SK-N-DZ (cell line): Measurements from ENCODE around the gene CC2D2A.
A peak's percentile ranks its signal among the peaks of the same experiment; 100 is the strongest.
"Not testable (repeated sequence)": the region's sequence is repeated elsewhere in the genome, so short reads cannot be mapped to it uniquely, and the experiment has no call there.

Source experiments
- DNase-seq: peaks from one replicate; pipeline ENCODE4 v3.0.0-alpha.2; 2015; ENCODE audit warnings: low spot score

Gene CC2D2A

DNA sequence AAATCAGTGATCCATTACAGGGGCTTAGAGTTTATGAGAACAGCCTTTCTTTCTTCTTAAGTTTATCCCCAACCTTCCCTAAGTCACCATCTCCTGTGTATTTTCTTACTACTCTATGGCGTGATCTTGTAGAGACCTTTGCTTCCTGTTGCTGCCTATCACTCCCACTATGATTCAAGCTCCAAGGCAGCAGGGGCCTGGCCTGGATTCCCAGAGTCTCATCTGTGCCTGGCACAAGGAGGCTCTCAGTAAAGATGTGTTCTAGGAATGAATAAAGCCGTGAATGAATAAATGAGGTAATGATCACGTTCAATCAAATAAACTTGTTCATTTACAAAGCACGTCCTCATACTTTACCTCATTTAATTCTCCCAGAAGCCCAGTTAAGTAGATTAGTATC is 45.4 kb downstream of the CC2D2A start:
- no peak for DNase-seq

- DNase-seq, result no peak
Observed at GRCh38 chr4:15516494-15516893, 46.8 kb downstream of the CC2D2A start.

DNA sequence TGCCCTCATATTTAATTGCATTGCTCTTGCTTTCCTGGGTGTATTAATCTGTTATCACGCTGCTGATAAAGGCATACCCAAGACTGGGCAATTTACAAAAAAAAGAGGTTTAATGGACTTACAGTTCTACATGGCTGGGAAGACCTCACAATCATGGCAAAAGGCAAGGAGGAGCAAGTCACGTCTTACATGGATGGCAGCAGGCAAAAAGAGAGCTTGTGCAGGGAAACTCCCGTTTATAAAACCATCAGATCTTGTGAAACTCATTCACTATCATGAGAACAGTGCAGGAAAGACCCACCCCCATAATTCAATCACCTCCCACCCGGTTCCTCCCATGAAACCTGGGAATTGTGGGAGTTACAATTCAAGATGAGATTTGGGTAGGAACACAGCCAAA is 48.0 kb downstream of the CC2D2A start:
- DNase-seq, result not testable (repeated sequence)

DNA sequence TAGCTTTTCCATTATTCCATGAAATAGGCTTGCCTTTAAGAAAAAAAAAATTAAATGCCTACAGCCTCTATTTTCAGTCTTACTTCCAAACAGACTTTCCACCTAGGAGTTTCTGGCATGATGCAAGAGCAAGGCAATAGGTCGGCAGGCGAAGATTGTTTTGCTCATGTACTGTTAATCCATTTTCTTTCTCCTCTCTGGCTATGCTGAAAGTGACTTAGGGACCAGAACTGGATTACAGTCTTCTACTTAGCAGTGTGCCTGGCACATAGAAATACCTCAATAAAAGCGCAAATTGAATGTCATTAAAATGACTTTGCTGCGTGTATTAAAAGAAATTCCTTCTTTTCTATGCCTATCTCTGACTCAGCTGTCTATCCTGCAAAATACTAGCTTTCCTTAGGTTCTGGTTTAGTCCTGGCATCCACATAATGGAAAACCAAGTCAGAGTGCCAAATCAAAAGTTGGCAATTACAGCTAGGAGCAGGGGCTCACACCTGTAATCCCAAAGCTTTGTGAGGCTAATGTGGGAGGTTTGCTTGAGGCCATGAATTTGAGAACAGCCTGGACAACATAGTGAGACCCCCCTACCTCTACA is 51.9 kb downstream of the CC2D2A start:
- no peak for DNase-seq

DNA sequence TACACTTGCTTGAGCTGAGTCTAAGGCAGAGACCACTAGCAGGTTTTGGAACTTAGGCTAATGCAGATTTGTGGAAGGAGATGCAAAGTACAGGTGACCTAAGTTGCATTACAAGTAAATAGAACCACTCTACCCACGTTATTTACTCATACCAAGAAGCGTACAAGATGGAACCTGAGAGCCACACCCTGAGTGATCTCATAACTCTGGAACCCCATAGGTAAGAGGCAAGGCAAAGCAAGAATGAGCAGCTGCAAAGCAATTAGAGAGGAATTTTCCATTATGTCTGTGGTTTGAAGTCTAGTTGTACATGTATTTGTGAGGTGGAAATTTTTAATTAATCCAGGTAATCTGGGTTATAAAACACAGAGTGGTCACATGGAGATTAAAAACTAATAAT is 55.4 kb downstream of the CC2D2A start:
- DNase-seq, result no peak

- DNase-seq, result no peak
Observed at GRCh38 chr4:15526924-15527592, 57.4 kb downstream of the CC2D2A start.

GRCh38 chr4:15531792-15532191 is 62.1 kb downstream of the CC2D2A start:
- DNase-seq, result no peak

DNA sequence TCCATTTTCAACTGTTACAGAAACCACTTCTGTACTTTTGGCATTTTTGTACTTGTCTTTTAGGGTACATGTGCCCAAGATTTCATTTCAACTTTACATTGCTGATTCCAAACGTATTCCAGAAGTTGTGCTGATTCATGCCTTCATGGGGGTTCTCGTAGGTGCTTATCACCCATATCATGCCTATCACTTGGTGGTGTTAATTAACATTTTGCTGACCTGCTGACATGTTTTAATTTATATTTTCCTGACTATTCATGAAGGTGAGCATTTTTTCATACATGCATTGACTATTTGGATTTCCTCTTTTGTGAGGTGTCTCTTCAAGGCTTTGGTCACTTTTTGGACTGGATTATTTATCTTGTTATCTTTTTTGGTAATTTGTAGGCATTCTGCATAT is 64.1 kb downstream of the CC2D2A start:
- no peak for DNase-seq

GRCh38 chr4:15535599-15535998 is 65.9 kb downstream of the CC2D2A start:
- DNase-seq, result no peak

GRCh38 chr4:15536552-15537499 is 67.1 kb downstream of the CC2D2A start:
- DNase-seq, result peak; percentile 26

DNA sequence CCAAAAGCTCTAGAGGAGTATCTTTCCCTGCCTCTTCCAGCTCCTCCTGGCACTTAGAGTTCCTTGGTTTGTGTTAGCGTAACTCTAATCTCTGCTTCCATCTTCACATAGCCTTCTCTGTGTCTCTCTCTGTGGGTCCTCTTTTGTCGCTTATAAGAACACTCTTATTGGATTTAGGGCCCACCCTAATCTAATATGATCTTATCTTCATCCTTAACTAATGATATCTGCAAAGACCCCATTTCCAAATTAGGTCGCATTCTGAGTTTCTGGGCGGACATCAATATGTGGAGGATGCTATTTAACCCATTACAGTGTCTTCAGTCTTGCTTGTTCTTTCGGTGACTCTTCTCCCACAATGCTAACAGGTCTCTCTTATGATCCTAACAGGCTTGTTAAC is 72.3 kb downstream of the CC2D2A start:
- peak; percentile 91 for DNase-seq

GRCh38 chr4:15542760-15543159 is 73.1 kb downstream of the CC2D2A start:
- DNase-seq, result no peak

DNA sequence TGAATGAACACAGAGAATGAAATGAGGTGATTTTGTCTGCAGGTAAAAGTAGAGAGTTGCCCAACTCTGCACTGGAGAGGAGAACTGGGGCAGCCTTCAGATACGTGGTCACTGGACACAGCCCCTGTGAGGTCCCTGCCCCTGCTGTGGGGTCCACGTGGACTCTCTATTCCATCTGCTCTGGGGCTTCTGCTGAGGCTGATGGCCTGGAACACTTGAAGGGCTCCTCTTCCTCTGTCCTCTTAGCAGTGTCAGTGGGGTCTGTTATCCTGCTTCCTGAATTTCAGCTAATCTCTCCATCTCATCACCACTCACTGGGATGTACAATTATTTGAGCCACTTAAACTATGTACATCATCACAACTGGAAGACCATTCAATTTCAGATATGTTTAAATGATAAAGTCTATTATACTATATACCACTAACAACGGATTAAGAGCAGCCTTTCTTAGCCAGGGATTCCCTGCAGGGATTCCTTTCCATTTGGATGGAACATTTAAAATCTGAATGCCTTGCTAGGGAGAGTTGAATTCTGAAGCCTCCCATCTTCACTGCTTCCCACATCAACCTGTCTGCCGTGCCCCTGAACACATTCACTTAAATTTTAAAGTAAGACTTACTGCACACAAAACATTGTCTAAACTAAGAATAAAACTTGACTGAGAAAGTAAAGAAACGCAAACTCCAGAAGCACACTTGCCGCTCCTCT is 74.0 kb downstream of the CC2D2A start:
- peak; percentile 56 for DNase-seq

DNA sequence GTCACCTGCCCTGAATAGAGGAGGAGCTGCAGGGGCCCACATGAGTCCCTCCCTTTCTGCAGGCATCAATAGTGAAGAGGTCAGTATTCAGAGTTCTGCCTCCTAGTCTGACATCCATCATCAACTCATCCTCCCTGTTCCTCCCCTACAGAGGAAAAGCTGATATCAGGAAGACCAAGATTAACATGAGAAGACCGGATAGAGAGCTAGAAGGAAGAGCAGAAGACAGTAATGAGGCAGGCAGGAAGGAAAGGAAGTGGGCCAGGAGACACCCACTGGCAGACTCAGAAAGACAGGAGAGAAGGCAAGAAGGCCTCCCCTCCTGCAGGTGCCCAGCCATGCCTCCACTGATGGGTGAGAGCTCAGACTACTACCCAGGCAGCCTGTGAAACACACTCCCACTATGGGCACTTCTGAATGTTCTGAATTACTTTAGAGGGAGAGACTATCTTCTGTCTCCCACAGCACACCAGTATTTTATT is 74.6 kb downstream of the CC2D2A start:
- DNase-seq, result no peak

DNA sequence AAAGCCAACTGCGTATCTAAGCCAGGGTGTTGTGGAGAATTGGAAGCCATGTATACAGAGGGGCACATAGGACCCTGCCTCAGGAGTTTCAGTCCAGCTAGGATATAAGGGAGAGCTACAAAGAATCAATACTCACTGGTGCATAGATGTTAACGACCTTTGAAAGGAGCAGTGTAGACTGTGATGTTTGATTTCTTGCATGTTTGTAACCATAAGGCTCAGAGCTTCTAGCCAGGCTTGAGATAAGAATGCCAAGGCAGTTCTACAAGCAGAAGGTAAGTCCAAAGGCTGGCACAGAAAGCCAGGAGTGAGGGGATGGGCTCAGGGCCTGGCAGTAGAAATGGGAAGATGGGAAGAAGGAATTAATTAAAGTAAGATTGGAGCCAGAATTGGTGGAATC is 75.7 kb downstream of the CC2D2A start:
- no peak for DNase-seq

DNA sequence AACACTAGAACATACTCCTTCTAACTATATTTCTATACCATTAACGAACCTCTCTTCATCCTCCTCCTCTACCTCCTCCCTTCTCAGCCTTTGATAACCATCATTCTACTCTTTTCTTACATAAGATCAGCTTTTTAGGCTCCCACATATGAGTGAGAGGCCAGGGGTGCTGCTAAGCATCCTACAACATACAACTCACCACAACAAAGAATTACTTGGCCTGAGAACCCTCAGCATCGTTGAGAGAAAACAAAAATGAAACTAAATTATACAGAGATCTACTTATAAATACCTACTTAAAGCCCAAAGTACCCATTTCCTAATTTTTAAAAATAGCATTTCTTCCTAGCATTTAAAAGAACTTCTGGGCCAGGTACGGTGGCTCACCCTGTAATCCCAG is 77.7 kb downstream of the CC2D2A start:
- DNase-seq, result no peak

- no peak for DNase-seq
Observed at GRCh38 chr4:15550491-15550890, 80.8 kb downstream of the CC2D2A start.

DNA sequence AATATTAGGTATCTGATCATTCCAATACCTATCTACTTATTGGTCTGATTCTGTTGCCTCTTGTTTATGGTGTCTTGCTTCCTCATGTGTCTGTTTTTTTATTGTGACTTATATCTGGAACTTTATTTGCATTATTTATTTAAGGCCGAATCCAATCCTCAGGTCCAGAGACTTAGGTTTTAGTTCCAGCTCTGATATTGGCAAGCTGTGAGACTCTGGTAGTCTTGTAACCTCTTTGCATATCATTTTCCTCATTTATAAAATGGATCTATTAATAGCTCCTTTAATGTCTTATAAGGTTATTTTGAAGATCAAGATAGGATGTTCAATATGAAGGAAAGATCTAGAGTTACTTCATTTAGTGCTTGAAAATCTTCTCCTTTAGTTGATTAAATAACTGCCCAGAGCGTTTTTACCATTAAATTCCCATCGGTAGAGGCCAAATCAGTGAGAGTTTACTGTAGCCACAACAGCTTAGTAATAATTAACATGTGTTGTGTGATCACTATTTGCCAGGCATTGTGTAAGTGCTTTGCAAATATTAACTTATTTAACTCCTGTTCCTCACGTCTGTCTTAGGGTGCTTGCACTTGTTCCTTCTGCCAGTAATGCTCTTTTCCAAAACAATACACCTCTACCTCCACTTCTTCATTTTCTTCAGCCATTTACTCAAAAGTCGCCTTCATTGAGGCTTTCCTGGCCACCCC is 82.2 kb downstream of the CC2D2A start:
- no peak for DNase-seq

GRCh38 chr4:15552557-15553362 is 83.1 kb downstream of the CC2D2A start:
- no peak for DNase-seq

DNA sequence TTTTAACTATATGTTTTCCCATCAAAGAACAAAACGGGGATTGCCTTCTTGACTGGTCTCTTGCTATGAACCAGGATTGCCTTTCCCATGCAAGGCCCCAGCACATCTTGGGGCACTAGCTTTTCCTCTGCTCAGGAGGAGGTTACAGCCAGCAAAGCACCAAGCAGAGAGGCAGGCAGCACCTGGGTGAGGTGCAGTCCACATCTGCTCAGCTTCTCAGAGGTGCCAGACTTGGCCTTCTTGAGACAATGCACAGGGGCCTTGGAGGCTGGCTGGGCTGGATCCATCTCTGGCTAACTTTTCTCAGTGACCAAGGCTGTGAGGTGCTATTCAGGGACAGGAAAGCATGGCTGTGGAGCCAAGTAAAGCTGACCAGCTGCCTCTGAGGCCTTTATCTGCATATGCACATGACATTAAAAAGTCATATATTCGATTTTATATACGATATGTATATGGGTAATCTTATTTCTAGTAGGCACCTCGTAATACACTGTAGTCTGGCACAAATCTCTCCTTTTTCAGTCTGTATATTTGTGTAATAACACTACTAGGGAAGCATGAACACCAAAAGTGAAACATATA is 86.9 kb downstream of the CC2D2A start:
- DNase-seq, result no peak
